HCT116 (cell line): Measurements from ENCODE around the gene SART1. TPM values are rescaled to one million over a fixed set of nuclear protein-coding genes. Genes with fewer than 3 reads are reported as not detected.

Source experiments
- ATAC-seq: fragments of 200-7000 bp; cut with Tn5 transposase; 2 replicates; pipeline ENCODE4 v1.9.1; 2020; ENCODE audit warnings: mild to moderate bottlenecking, moderate library complexity
- BruUV-seq: library from RNA; stranded (reverse); fragments of 400-500 nt; replicated peaks from 2 replicates; lab custom pipeline; 2021; lab: Mats Ljungman, UMichigan
- CTCF ChIA-PET: fragments of 300-600 bp; sonication (Branson Sonifier 250); formaldehyde crosslinking; loops from one replicate; lab custom pipeline; 2021; ENCODE audit warnings: antibody characterized with exemption; lab: Charles Lee
- POLR2A ChIA-PET: fragments of 300-600, 350-600 bp; sonication (Branson Sonifier 250); formaldehyde crosslinking; loops from one replicate; lab custom pipeline; 2021; ENCODE audit warnings: antibody characterized with exemption; lab: Charles Lee
- RAD21 ChIA-PET, 2 experiments: fragments of 300-600 bp; sonication (Branson Sonifier 250); formaldehyde crosslinking; loops; one replicate each; lab custom pipeline; 2023; ENCODE audit warnings: low total read pairs in 2 of 2; ENCODE audit not compliant: uncharacterized antibody in 2 of 2, unreplicated experiment in 2 of 2, low non-redundant PET in 1 of 2; lab: Charles Lee
- DNase-seq: peaks from one replicate; pipeline ENCODE4 v3.0.0-alpha.2; 2010; ENCODE audit warnings: low read depth, low spot score
- H2AFZ ChIP-seq: fragments of 200-600 bp; shearing (Covaris generic), sonication (generic); 2 replicates; pipeline ENCODE4 v1.6.1; 2017; ENCODE audit warnings: low read depth, mixed run types, mixed read lengths, antibody characterized with exemption, low read length; ENCODE audit not compliant: poor library complexity, severe bottlenecking
- H3K27ac ChIP-seq: 2 replicates; pipeline ENCODE4 v1.5.1; 2012; ENCODE audit warnings: low read depth, low read length
- H3K27me3 ChIP-seq: fragments of 200-600 bp; sonication (generic); 2 replicates; pipeline ENCODE4 v1.6.1; 2016; ENCODE audit warnings: mixed run types, low read length, mixed read lengths; ENCODE audit not compliant: insufficient read depth
- H3K36me3 ChIP-seq, 2 experiments: fragments of 200-500 bp in 1 of 2; fragments of 200-600 bp in 1 of 2; sonication (Bioruptor generic) in 1 of 2; sonication (generic) in 1 of 2; 2 replicates each; pipeline versions ENCODE4 v1.5.1 to v1.6.1; 2014 to 2016; ENCODE audit warnings: low read length in 2 of 2, inconsistent platforms in 1 of 2, mixed read lengths in 1 of 2, mixed run types in 1 of 2; ENCODE audit not compliant: insufficient read depth in 2 of 2, control insufficient read depth in 1 of 2
- H3K4me1 ChIP-seq, 2 experiments: fragments of 200-600 bp in 1 of 2; sonication (generic) in 1 of 2; 2 replicates each; pipeline versions ENCODE4 v1.5.1 to v1.6.1; 2012 to 2017; ENCODE audit warnings: low read length in 2 of 2, inconsistent platforms in 1 of 2, mild to moderate bottlenecking in 1 of 2, mixed read lengths in 1 of 2, mixed run types in 1 of 2, moderate library complexity in 1 of 2; ENCODE audit not compliant: insufficient read depth in 2 of 2, control insufficient read depth in 1 of 2
- H3K4me2 ChIP-seq: fragments of 200-600 bp; sonication (generic); 2 replicates; pipeline ENCODE4 v1.6.1; 2017; ENCODE audit warnings: mixed run types, low read length, mixed read lengths
- H3K4me3 ChIP-seq, 2 experiments: fragments of 200-600 bp in 1 of 2; sonication (generic) in 1 of 2; replicated peaks in 1 of 2; 2 replicates each; pipeline ENCODE4 v1.5.1; 2011 to 2016; ENCODE audit warnings: low read length in 2 of 2, control low read depth in 1 of 2, low read depth in 1 of 2, mild to moderate bottlenecking in 1 of 2, mixed read lengths in 1 of 2, mixed run types in 1 of 2
- H3K79me2 ChIP-seq: fragments of 200-600 bp; sonication (generic); 2 replicates; pipeline ENCODE4 v1.6.1; 2017; ENCODE audit warnings: mild to moderate bottlenecking, mixed run types, low read length, moderate library complexity, mixed read lengths; ENCODE audit not compliant: insufficient read depth
- H3K9ac ChIP-seq: fragments of 200-600 bp; sonication (generic); 2 replicates; pipeline ENCODE4 v1.6.1; 2016; ENCODE audit warnings: low read length, mixed read lengths
- H3K9me2 ChIP-seq: fragments of 200-600 bp; sonication (generic), shearing (Covaris generic); 2 replicates; pipeline ENCODE4 v1.6.1; 2017; ENCODE audit warnings: mixed run types, mild to moderate bottlenecking, moderate library complexity; ENCODE audit not compliant: insufficient read depth
- H3K9me3 ChIP-seq, 2 experiments: fragments of 200-500 bp in 1 of 2; fragments of 200-600 bp in 1 of 2; sonication (Bioruptor generic) in 1 of 2; sonication (generic) in 1 of 2; 2 replicates each; pipeline ENCODE4 v1.6.1; 2014 to 2017; ENCODE audit warnings: low read length in 2 of 2, mixed read lengths in 2 of 2, inconsistent platforms in 1 of 2, low read depth in 1 of 2, mild to moderate bottlenecking in 1 of 2, mixed run types in 1 of 2, moderate library complexity in 1 of 2; ENCODE audit not compliant: control insufficient read depth in 1 of 2, insufficient read depth in 1 of 2
- H4K20me1 ChIP-seq: fragments of 200-600 bp; sonication (generic), shearing (Covaris generic); 2 replicates; pipeline ENCODE4 v1.6.1; 2017; ENCODE audit warnings: mixed run types, mild to moderate bottlenecking, moderate library complexity; ENCODE audit not compliant: insufficient read depth
- CBX3 ChIP-seq: IDR thresholded peaks from 2 replicates; pipeline ENCODE4 v1.6.1; 2012; ENCODE audit warnings: low read depth
- CEBPB ChIP-seq: IDR thresholded peaks from 2 replicates; pipeline ENCODE4 v1.6.1; 2012; ENCODE audit warnings: low read depth
- CTCF ChIP-seq, 3 experiments: fragments of 200-600 bp in 1 of 3; sonication (generic) in 1 of 3; IDR thresholded peaks in 2 of 3; conservative IDR thresholded peaks in 1 of 3; 2 replicates each; pipeline ENCODE4 v1.5.1; 2012 to 2017; ENCODE audit warnings: low read depth in 2 of 3, low read length in 2 of 3, antibody characterized with exemption in 1 of 3, borderline replicate concordance in 1 of 3, control low read depth in 1 of 3, mild to moderate bottlenecking in 1 of 3, mixed read lengths in 1 of 3, mixed run types in 1 of 3, moderate library complexity in 1 of 3; ENCODE audit not compliant: insufficient read depth in 1 of 3
- ELF1 ChIP-seq: IDR thresholded peaks from 2 replicates; pipeline ENCODE4 v1.6.1; 2012; ENCODE audit warnings: low read depth, borderline replicate concordance
- EZH2 ChIP-seq: fragments of 200-600 bp; sonication (generic); IDR thresholded peaks from 2 replicates; pipeline ENCODE4 v1.6.1; 2017; ENCODE audit warnings: antibody characterized with exemption, mixed run types
- EZH2phosphoT487 ChIP-seq: fragments of 200-600 bp; IDR thresholded peaks from 2 replicates; pipeline ENCODE4 v1.6.1; 2018; ENCODE audit warnings: antibody characterized with exemption, borderline replicate concordance
- JUND ChIP-seq: IDR thresholded peaks from 2 replicates; pipeline ENCODE4 v1.6.1; 2012
- POLR2A ChIP-seq: IDR thresholded peaks from 2 replicates; pipeline ENCODE4 v1.7.0; 2011; ENCODE audit warnings: borderline replicate concordance; ENCODE audit not compliant: insufficient read depth, insufficient read length; ENCODE audit errors: extremely low read depth
- POLR2AphosphoS5 ChIP-seq: IDR thresholded peaks from 2 replicates; pipeline ENCODE4 v1.6.1; 2011; ENCODE audit warnings: mild to moderate bottlenecking, low read depth, low read length, moderate library complexity
- RAD21 ChIP-seq: IDR thresholded peaks from 2 replicates; pipeline ENCODE4 v1.6.1; 2012; ENCODE audit warnings: low read depth, mild to moderate bottlenecking
- SIN3A ChIP-seq: IDR thresholded peaks from 2 replicates; pipeline ENCODE4 v1.6.1; 2012; ENCODE audit warnings: low read depth
- YY1 ChIP-seq: IDR thresholded peaks from 2 replicates; pipeline ENCODE4 v1.6.1; 2011; ENCODE audit warnings: low read length, low read depth, moderate library complexity, mild to moderate bottlenecking; ENCODE audit not compliant: insufficient replicate concordance; ENCODE audit errors: extremely low read depth
- ZBTB33 ChIP-seq: IDR thresholded peaks from 2 replicates; pipeline ENCODE4 v1.6.1; 2011; ENCODE audit warnings: mild to moderate bottlenecking, low read length, moderate library complexity; ENCODE audit not compliant: insufficient replicate concordance; ENCODE audit errors: extremely low read depth
- ZNF274 ChIP-seq: fragments of 200-500 bp; sonication (Bioruptor generic); IDR thresholded peaks from 2 replicates; pipeline ENCODE4 v1.6.1; 2014; ENCODE audit warnings: mild to moderate bottlenecking, low read depth, low read length, inconsistent platforms
- intact Hi-C: fragments of 100-400 bp; cut with micrococcal nuclease; formaldehyde crosslinking; loops from 2 replicates; pipeline ENCODE4 v1.10.0; 2022
- total RNA-seq: library from RNA; stranded (reverse); gene quantifications from one replicate; pipeline ENCODE4 v1.2.1, GENCODE V29; 2021; ENCODE audit not compliant: unreplicated experiment

SART1 gene
- total RNA-seq, 1 experiment from 2014 or later, result 47.9 TPM

GRCh38 chr11:65922565-65922964, 39.0 kb upstream of the SART1 start:
- Histone ChIP-seq H3K79me2 (peaks cover 29% of the 10 kb centered on the region), H2AFZ (no peak overlapping the region), H3K27me3 (no peaks in the 10 kb centered on the region), H3K9me2 (no peaks in the 10 kb centered on the region), H3K4me3 (no peak overlapping the region), H3K9me3 (no peaks in the 10 kb centered on the region), H3K4me1 (peaks cover 9 to 19% of the 10 kb centered on the region in 2 experiments), H4K20me1 (no peaks in the 10 kb centered on the region), H3K27ac (no peak overlapping the region), H3K4me2 (no peak overlapping the region), H3K9ac (no peak overlapping the region), H3K36me3 (peaks cover 5 to 27% of the 10 kb centered on the region in 2 experiments; a peak in 3 of 4 replicates)
- ChIA-PET POLR2A (no interaction called here), CTCF (interaction anchor here (1.1 kb wide), 1 partner anchor 9 kb away, joined by 3 read pairs; no protein-coding TSS in a partner anchor), RAD21 (no interaction called here)
- intact Hi-C loops, result no loop called here
- no peak for DNase-seq
- no peak for ATAC-seq
- TF ChIP-seq EZH2phosphoT487 (no peak), YY1 (no peak), CEBPB (no peak), ZBTB33 (no peak), RAD21 (no peak), SIN3A (no peak), CBX3 (no peak), ZNF274 (no peak), POLR2A (no peak), POLR2AphosphoS5 (no peak), CTCF (IDR thresholded peaks at IDR 0.05 in 2 of 3, conservative IDR thresholded peaks at IDR 0.05 in 1 of 3; ENCODE audit: borderline replicate concordance in 1 of 3, insufficient read depth in 1 of 3, low read depth in 2 of 3, low read length in 2 of 3) (no peak), EZH2 (no peak), JUND (no peak), ELF1 (no peak)
- no TSS peak for BruUV-seq
